NCI-H1694 (cell line): Measurements from ENCODE around the gene ZNF428.
"Not testable (repeated sequence)": the region's sequence is repeated elsewhere in the genome, so short reads cannot be mapped to it uniquely, and the experiment has no call there.

ENCODE experiments used
- DNase-seq: peaks from one replicate; lab custom pipeline; 2025; lab: John Stamatoyannopoulos, UW

The ZNF428 gene

GRCh38 chr19:43616954-43617353, 2.5 kb downstream of the ZNF428 start:
- DNase-seq: no peak

- DNase-seq: no peak
These were observed 3.1 kb downstream of the ZNF428 start for GRCh38 chr19:43616306-43616705.

GRCh38 chr19:43612374-43612773, 7.1 kb downstream of the ZNF428 start:
- no peak for DNase-seq

- DNase-seq: no peak
These were observed 7.6 kb downstream of the ZNF428 start, which contains the start of gene SRRM5 for GRCh38 chr19:43611788-43612187. Gene SRRM5 (plus strand): TSS chr19:43612088. CDS start chr19:43612122, 34 bp downstream.

- no peak for DNase-seq
These were observed 8.9 kb downstream of the ZNF428 start for GRCh38 chr19:43610493-43610892.

- no peak for DNase-seq
These were observed 9.6 kb downstream of the ZNF428 start for GRCh38 chr19:43609872-43610271.

- DNase-seq: no peak
These were observed 11.9 kb downstream of the ZNF428 start for GRCh38 chr19:43607238-43608205.

GRCh38 chr19:43606569-43607229, 12.7 kb downstream of the ZNF428 start:
- no peak for DNase-seq

- no peak for DNase-seq
These were observed 13.4 kb downstream of the ZNF428 start for GRCh38 chr19:43605875-43606568.

- not testable (repeated sequence) for DNase-seq
These were observed 19.1 kb downstream of the ZNF428 start for GRCh38 chr19:43600326-43600725.

- no peak for DNase-seq
These were observed 19.7 kb downstream of the ZNF428 start for GRCh38 chr19:43599635-43600295.

- no peak for DNase-seq
These were observed 20.8 kb downstream of the ZNF428 start for GRCh38 chr19:43598445-43599240.

- no peak for DNase-seq
These were observed 21.6 kb downstream of the ZNF428 start for GRCh38 chr19:43597876-43598275.

GRCh38 chr19:43596842-43597461, 22.5 kb downstream of the ZNF428 start:
- DNase-seq: no peak

GRCh38 chr19:43595999-43596841, 23.2 kb downstream of the ZNF428 start, which contains the start of the genes IRGQ and ZNF576:
Gene IRGQ (minus strand): TSS chr19:43596134. CDS start chr19:43595338, 796 bp downstream.
Gene ZNF576 (plus strand): TSS chr19:43596595. CDS start chr19:43597109, 514 bp downstream.
- peak; percentile 99 for DNase-seq

- DNase-seq: no peak
These were observed 23.8 kb downstream of the ZNF428 start for GRCh38 chr19:43595605-43595998.

- DNase-seq: peak; percentile 57
These were observed 24.5 kb downstream of the ZNF428 start for GRCh38 chr19:43594710-43595604.

GRCh38 chr19:43594081-43594697, 25.2 kb downstream of the ZNF428 start:
- no peak for DNase-seq
